Loucy (cell line): ENCODE data around the gene TNFRSF25.

Source experiments
- H2AFZ ChIP-seq: fragments of 200-600 bp; sonication (generic); 2 replicates; pipeline ENCODE4 v1.6.0; 2016; ENCODE audit warnings: antibody characterized with exemption, mild to moderate bottlenecking, low read length, moderate library complexity
- H3F3A ChIP-seq: fragments of 200-600 bp; 2 replicates; pipeline ENCODE4 v1.6.0; 2016; ENCODE audit warnings: antibody characterized with exemption, low read depth, mild to moderate bottlenecking
- H3K27me3 ChIP-seq: fragments of 200-600 bp; sonication (generic); 2 replicates; pipeline ENCODE4 v1.6.1; 2014; ENCODE audit warnings: low read length, mild to moderate bottlenecking; ENCODE audit not compliant: insufficient read depth, poor library complexity, severe bottlenecking
- H3K36me3 ChIP-seq: fragments of 200-600 bp; sonication (generic); 2 replicates; pipeline ENCODE4 v1.6.1; 2016; ENCODE audit warnings: low read length; ENCODE audit not compliant: insufficient read depth
- H3K4me1 ChIP-seq: fragments of 200-600 bp; sonication (generic); 2 replicates; pipeline ENCODE4 v1.5.1; 2014; ENCODE audit warnings: low read length, mild to moderate bottlenecking; ENCODE audit not compliant: insufficient read depth, poor library complexity, severe bottlenecking
- H3K4me2 ChIP-seq: fragments of 200-600 bp; sonication (generic); 2 replicates; pipeline ENCODE4 v1.6.0; 2014; ENCODE audit warnings: antibody characterized with exemption, low read length, low read depth, mild to moderate bottlenecking; ENCODE audit not compliant: poor library complexity, severe bottlenecking
- H3K4me3 ChIP-seq: fragments of 200-600 bp; sonication (generic); 2 replicates; pipeline ENCODE4 v1.5.1; 2014; ENCODE audit warnings: low read length, mild to moderate bottlenecking, mixed read lengths; ENCODE audit not compliant: poor library complexity, severe bottlenecking
- H3K79me2 ChIP-seq: fragments of 200-600 bp; sonication (generic); 2 replicates; pipeline ENCODE4 v1.6.1; 2014; ENCODE audit warnings: low read length; ENCODE audit not compliant: insufficient read depth
- H3K9ac ChIP-seq: fragments of 200-600 bp; sonication (generic); 2 replicates; pipeline ENCODE4 v1.6.0; 2014; ENCODE audit warnings: mild to moderate bottlenecking, low read depth, low read length, moderate library complexity; ENCODE audit not compliant: poor library complexity, severe bottlenecking
- H3K9me2 ChIP-seq: fragments of 200-600 bp; sonication (generic); replicated peaks from 2 replicates; pipeline ENCODE4 v1.6.1; 2016; ENCODE audit warnings: low read depth, low read length, mixed read lengths
- H3K9me3 ChIP-seq: fragments of 200-600 bp; sonication (generic); 2 replicates; pipeline ENCODE4 v1.6.1; 2014; ENCODE audit warnings: mild to moderate bottlenecking, antibody characterized with exemption, low read length, low read depth; ENCODE audit not compliant: insufficient read depth
- H4K20me1 ChIP-seq: fragments of 200-600 bp; sonication (generic); 2 replicates; pipeline ENCODE4 v1.6.0; 2014; ENCODE audit warnings: antibody characterized with exemption, low read length, mild to moderate bottlenecking; ENCODE audit not compliant: insufficient read depth, poor library complexity, severe bottlenecking
- CTCF ChIP-seq: fragments of 200-600 bp; sonication (generic); conservative IDR thresholded peaks from 2 replicates; pipeline ENCODE4 v1.5.1; 2014; ENCODE audit warnings: mild to moderate bottlenecking, antibody characterized with exemption, low read length
- EZH2phosphoT487 ChIP-seq: fragments of 200-600 bp; IDR thresholded peaks from 2 replicates; pipeline ENCODE4 v1.6.1; 2018; ENCODE audit warnings: antibody characterized with exemption, mild to moderate bottlenecking, moderate library complexity, borderline replicate concordance

Gene TNFRSF25

GRCh38 chr1:6462412-6463119, 3.4 kb downstream of the TNFRSF25 start:
- no peak overlapping the region for H3K9ac ChIP-seq
- H2AFZ ChIP-seq, result no peak overlapping the region
- no peaks in the 10 kb centered on the region for H4K20me1 ChIP-seq
- H3K4me1 ChIP-seq, result peaks cover 6% of the 10 kb centered on the region
- TF ChIP-seq EZH2phosphoT487 (no peak), CTCF (no peak)
- H3K79me2 ChIP-seq, result no peaks in the 10 kb centered on the region
- no peak overlapping the region for H3K4me3 ChIP-seq
- no peaks in the 10 kb centered on the region for H3K9me2 ChIP-seq
- H3K4me2 ChIP-seq, result no peak overlapping the region
- no peaks in the 10 kb centered on the region for H3F3A ChIP-seq
- no peaks in the 10 kb centered on the region for H3K36me3 ChIP-seq
- H3K27me3 ChIP-seq, result no peaks in the 10 kb centered on the region
- no peaks in the 10 kb centered on the region for H3K9me3 ChIP-seq

- Histone ChIP-seq H3K9ac (no peak overlapping the region), H3K4me2 (no peak overlapping the region), H3K9me2 (no peaks in the 10 kb centered on the region), H3K27me3 (no peaks in the 10 kb centered on the region), H3K36me3 (no peaks in the 10 kb centered on the region), H4K20me1 (no peaks in the 10 kb centered on the region), H3K9me3 (no peaks in the 10 kb centered on the region), H3K4me1 (peaks cover 6% of the 10 kb centered on the region), H3F3A (no peaks in the 10 kb centered on the region), H3K79me2 (no peaks in the 10 kb centered on the region), H2AFZ (no peak overlapping the region), H3K4me3 (no peak overlapping the region)
- TF ChIP-seq CTCF (no peak), EZH2phosphoT487 (no peak)
Measured at GRCh38 chr1:6461538-6462411, 4.2 kb downstream of the TNFRSF25 start.

- Histone ChIP-seq H3K9ac (no peak overlapping the region), H3K4me2 (no peak overlapping the region), H2AFZ (no peak overlapping the region), H3K9me3 (no peaks in the 10 kb centered on the region), H3K9me2 (no peaks in the 10 kb centered on the region), H3F3A (no peaks in the 10 kb centered on the region), H3K4me1 (peaks cover 6% of the 10 kb centered on the region), H4K20me1 (no peaks in the 10 kb centered on the region), H3K79me2 (no peaks in the 10 kb centered on the region), H3K36me3 (no peaks in the 10 kb centered on the region), H3K27me3 (no peaks in the 10 kb centered on the region), H3K4me3 (no peak overlapping the region)
- TF ChIP-seq CTCF (no peak), EZH2phosphoT487 (no peak)
Measured at GRCh38 chr1:6461051-6461530, 4.9 kb downstream of the TNFRSF25 start.
